Hematopoietic multipotent progenitor cell (in vitro differentiated cells): ENCODE results near the gene MRPS2. TPM values are rescaled to one million over a fixed set of nuclear protein-coding genes. Genes with fewer than 3 reads are reported as not detected.
A peak's percentile ranks its signal among the peaks of the same experiment; 100 is the strongest.

Experiments used
- DNase-seq, 3 donors: peaks; one replicate each; pipeline ENCODE4 v3.0.0-alpha.2; 2011 to 2015; ENCODE audit warnings: low read depth in 2 of 3, low spot score in 2 of 3
- total RNA-seq: library from RNA; depleted of rRNA; stranded (reverse); fragments of >200 nt; gene quantifications from one replicate; pipeline ENCODE4 v1.2.3, GENCODE V29; 2012

Gene MRPS2
- total RNA-seq, 1 donor, result 110 TPM

DNA sequence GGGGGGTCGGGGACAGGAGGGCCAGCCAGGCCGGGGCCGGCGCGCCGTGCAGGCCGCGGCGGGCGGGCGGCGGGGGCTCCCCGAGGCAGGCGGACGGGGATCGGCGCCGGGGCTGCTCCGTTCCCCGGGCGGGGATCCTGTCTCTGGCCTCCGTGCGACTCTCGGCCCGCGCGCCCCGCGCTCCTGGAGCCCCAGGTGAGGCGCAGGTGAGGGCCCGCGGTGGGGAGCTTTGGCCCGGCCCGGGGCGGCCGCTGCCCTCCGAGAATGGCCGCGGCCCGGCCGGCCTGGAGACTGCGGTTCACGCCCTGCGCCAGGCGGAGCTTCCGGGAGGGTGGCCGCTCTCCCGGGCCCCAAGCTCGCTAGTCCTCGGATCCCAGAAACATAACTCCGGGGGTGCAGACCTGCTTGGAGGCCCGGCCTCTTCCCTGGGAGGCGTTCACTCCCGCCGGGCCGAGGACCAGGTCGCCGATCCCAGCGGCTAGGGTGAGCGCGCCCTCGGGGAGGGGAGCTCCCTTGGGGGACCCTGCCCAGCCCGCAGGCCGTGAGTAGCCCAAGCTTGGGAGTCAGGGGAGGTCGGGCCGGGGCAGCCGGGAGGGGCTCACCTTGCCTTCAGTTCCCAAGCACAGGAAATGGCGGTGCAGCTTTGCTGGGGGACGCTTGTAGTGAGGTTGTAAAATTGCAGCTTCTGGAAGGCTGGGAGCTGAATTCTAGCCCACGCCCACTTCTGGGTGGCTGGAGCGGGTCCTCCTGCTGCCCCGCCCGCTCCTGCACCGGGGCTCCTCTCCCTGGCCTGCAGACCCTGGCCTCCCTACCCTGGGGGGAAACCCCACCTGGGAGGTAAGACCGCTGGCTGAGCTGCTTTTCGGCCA, 20.2 kb upstream of the MRPS2 start:
- no peak for DNase-seq

- peak in 1 of 3 donors; percentile 30 for DNase-seq
These were observed 19.6 kb upstream of the MRPS2 start for GRCh38 chr9:135480940-135481310.

GRCh38 chr9:135482015-135482754, 18.3 kb upstream of the MRPS2 start:
- no peak for DNase-seq

DNA sequence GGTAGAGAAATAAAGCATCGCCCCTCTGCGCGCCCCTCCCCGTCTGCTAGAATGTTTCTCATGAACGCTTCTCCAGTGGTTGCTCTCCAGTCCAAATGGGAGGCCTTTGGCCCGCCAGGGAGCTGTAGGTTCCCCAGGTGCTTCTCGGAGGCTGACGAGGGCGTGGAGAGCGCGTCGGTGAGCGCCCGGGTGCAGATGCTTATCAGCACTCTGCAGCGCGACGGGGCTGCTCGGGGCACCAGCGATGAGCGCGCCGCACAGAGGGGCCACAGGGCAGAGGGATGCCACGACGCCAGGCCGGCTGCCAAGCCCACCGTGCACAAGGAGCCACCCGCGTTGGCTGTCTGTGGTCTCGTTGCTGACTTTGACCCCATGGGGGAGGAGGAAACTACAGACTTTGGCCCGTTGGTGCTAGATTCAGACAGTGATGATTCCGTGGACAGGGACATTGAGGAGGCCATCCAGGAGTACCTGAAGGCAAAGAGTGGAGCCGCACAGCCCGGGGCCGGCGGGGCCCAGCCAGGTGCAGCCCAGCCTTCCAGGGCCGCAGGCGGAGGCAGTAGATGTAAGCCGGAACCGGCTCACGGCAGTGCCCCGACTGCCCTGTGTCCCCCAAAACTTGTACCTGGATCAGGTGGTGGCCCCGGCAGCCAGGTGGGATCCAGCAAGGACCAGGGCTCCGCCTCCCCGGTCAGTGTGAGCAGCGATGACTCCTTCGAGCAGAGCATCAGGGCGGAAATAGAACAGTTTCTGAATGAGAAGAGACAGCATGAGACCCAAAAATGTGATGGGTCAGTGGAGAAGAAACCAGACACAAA, 15.8 kb upstream of the MRPS2 start:
- no peak for DNase-seq

DNA sequence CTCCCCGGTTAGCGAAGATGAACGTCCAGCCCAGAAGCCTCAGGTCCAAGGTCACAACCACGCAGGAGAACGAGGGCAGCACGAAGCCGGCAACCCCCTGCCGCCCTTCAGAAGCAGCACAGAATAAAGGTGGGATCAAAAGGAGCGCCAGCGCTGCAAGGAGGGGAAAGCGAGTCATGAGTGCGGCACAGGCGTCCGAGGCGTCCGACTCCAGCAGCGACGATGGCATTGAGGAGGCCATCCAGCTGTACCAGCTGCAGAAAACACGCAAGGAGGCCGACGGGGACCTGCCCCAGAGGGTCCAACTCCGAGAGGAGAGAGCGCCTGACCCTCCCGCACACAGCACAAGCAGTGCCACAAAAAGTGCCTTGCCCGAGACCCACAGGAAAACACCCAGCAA, 15.1 kb upstream of the MRPS2 start:
- DNase-seq, result no peak

- DNase-seq, result no peak
These were observed 14.7 kb upstream of the MRPS2 start for GRCh38 chr9:135485832-135486231.

DNA sequence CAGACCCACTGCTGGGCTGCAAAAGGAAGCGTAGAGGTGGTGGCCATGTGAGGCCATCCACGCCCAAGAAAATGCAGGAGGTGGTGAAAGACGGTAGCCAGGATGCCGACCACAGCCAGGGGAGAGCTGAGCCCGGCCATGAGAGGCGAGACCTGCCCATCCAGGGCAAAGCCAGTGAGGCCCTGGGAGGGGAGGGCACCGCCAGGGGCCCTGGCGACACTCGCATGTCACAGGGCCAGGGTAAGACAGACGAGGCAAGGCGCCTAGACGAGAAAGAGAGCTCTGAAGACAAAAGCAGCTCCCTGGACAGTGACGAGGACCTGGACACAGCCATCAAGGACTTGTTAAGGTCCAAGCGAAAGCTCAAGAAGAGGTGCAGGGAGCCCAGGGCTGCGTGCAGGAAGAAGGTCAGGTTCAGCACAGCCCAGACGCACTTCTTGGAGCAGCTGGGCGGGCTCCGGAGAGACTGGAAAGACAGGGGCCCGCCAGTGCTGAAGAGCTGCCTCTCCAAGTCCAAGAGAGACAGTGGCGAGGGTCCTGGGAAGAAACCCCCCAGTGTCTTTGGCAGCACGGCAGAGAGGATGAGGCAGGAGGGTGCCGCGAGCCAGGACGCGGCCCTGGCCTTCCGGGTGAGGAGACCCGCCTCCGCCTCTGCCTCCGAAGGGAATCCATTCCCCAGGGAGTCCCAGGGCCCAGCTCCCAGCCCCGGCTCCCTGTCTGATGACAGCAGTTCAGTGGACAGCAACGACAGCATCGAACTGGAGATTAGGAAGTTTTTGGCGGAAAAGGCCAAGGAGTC, 14.0 kb upstream of the MRPS2 start:
- DNase-seq, result no peak

DNA sequence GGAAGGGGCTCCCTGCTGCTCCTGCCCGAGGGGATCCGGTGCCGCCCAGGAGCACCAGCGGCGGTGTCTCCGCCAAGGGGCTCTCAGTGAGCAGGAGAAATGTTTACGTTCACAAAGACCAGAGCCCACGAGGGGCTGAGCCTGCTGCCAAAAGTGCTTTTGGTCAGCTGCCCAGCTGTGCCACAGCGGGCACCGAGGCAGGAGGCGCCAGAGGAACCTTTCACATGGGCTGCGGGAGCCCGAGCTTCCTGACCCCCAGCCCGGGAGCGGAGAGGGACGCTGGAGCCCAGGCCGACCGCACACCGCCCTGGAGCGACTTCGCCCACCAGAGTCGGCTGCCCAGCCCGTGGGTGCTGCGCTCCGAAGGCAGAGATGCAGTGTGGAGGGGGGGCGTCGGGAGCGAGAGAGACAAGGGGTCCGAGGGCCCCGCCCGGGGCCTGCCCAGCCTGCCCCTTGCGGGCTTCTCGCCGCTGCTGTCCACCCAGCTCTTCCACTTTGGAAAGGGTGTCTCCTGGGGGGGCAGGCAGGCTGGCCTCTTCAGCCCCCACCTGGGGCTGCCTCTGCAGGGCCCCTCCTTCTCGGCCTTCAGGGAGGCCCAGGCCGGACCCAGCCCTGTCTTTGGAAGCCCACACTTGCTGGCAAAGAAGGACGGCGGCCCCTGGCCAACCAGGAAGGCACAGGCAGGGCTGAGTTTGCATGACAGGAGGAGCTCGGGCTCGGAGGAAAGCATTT, 13.0 kb upstream of the MRPS2 start:
- no peak for DNase-seq

GRCh38 chr9:135488013-135488330, 12.5 kb upstream of the MRPS2 start:
- DNase-seq, result no peak

- DNase-seq, result no peak
These were observed 12.0 kb upstream of the MRPS2 start for GRCh38 chr9:135488527-135488926.

DNA sequence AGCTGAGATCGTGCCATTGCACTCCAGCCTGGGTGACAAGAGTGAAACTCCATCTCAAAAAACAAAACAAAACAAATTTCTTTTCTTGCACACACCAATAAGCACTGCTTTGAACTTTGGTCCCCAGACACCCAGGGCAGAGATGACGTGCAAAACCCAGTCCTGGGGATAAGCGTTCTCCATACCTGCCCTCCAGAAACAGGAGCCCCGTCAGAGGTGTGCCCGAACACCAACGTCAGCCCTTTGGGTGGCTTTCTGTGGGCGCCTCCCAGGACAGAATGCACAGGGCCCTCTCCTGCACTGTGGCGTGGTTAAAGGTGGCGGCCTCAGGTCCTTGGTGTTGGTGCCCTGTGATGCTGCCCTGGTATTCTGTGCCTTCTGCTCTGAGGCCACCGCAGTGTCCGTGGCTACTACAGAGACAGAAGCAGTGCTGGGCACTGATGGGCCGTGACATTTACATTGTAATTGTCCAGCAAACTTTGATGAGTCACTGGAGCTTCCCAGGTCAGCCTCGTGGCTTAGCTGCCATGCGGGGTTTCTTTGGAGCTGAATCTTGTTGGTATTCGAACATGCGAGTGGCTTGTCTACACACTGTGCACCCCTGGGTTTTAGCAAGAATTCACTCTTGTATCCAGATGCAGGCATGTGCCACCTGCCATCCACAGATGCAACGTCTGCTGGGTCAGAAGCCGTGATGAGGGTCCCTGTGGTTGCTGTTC, 11.1 kb upstream of the MRPS2 start:
- DNase-seq, result no peak

DNA sequence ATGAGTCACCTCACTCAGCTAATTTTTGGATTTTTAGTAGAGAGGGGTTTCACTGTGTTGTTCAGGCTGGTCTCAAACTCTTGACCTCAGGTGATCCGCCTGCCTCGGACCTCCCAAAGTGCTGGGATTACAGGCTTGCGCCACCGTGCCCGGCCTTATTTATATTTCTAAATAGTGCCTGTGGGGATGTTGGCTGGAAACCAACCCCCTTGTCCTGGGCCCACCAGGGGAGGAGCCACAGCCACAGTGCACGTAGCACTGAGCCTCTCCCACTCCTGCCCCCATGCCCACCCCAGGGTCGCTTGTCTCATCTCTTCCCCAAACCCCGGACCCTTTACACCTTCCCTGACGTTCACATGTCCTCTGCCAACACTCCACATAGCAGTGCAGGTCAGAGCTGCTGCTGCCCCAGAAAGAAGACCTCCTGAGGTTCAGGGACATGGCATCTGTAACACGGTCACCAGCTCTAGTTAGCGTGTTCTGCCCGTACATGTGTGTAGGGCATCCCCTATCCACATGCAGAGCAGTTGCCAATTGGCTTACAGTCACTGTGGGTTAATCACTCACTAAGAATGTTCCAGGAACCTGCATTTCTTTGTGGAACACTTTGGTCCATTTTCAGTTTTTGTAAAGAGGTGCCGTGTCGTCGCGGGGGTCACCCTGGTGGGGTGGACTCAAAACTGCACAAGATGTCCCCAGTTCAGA, 10.2 kb upstream of the MRPS2 start:
- DNase-seq, result no peak

- no peak for DNase-seq
These were observed 9.5 kb upstream of the MRPS2 start for GRCh38 chr9:135490980-135491464.

- DNase-seq, result no peak
These were observed 8.7 kb upstream of the MRPS2 start for GRCh38 chr9:135491764-135492163.

DNA sequence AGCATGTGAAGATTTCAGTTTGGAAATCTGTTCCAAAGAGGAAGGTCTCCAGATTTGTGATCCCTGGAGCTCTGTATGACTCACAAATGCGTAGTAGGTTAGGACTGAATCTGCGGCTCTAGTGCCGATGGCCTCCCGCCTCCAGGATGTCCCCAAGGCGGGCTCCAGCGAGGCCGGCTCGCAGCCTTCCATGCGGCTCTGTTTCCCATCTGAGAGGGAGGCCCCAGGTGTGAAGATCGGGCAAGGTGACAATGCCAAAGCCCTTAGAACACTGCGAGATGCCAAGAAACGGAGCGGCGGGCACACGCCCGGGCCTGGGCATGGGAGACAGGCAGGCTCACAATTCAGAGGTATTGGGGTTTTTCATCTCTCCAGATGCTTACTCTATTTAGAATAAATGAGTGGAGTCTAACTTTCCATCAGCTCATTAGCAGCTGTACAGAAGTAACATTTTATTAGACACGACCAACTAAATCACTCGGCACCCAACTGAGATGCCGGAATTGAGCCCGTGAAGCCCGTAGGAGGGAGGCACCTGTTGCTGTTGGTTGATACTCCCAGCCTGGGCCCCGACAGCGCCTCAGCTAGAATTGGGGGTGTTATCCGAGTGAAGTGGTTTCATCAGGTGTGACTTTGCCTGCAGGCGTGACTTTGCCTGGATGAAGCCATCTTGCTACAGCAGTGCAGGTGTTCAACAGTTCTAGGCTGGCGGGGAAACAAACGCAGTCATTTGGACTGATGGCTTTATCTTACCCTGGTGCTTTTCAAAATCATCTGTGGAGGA, 7.4 kb upstream of the MRPS2 start:
- DNase-seq, result no peak

GRCh38 chr9:135494791-135495559, 5.5 kb upstream of the MRPS2 start:
- no peak for DNase-seq
